GM12891 (cell line): ENCODE data around the gene AFAP1.

ENCODE experiments used
- PAX5 ChIP-seq: IDR thresholded peaks from 2 replicates; pipeline ENCODE4 v1.6.1; 2011; ENCODE audit warnings: low read length, moderate library complexity, mild to moderate bottlenecking; ENCODE audit not compliant: insufficient read depth, severe bottlenecking
- POLR2A ChIP-seq: IDR thresholded peaks from 2 replicates; pipeline ENCODE4 v1.6.1; 2011; ENCODE audit warnings: low read depth, low read length, control low read depth
- POLR2AphosphoS5 ChIP-seq: IDR thresholded peaks from 2 replicates; pipeline ENCODE4 v1.6.1; 2011; ENCODE audit warnings: low read depth, low read length, control low read depth
- TAF1 ChIP-seq: IDR thresholded peaks from 2 replicates; pipeline ENCODE4 v1.6.1; 2011; ENCODE audit warnings: low read depth, low read length, control low read depth

- no peak for TF ChIP-seq POLR2AphosphoS5
- TF ChIP-seq POLR2A = no peak
- TF ChIP-seq PAX5 = no peak
- no peak for TF ChIP-seq TAF1
These were observed 60.5 kb downstream of the AFAP1 start for GRCh38 chr4:7879127-7879526.
